Hindlimb muscle (tissue), 1 donor: ENCODE data around the gene NEDD4L. TPM values are rescaled to one million over a fixed set of nuclear protein-coding genes. Genes with fewer than 3 reads are reported as not detected.

Source experiments
- DNase-seq: peaks from one replicate; pipeline ENCODE4 v3.0.0-alpha.2; 2013
- polyA plus RNA-seq: library from polyadenylated mRNA; unstranded; fragments of 120-200 nt; gene quantifications from one replicate; pipeline ENCODE4 v1.2.1, GENCODE V29; 2013; ENCODE audit not compliant: insufficient read length

Gene NEDD4L
- polyA plus RNA-seq, 1 donor = 45.4 TPM

DNA sequence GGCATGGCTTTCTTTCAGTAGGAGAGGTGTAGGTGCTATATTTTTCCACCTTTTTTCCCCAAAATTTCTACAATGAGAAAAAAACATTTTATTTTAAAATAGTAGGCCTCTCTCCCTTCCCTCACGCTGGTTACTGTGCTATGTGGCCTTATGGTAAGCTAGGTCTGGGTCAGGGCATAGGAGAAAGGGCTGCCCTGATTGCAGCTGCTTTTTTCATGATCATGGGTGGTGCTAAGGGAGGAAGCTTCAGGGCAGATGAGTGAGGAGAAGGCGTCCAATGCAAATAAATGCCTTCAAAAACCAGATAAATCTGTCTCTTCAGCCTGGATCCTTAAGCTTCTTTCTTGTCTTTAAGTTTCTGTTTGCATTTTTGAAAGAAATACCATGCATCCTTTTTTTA, 338.4 kb downstream of the NEDD4L start:
- DNase-seq = no peak

DNA sequence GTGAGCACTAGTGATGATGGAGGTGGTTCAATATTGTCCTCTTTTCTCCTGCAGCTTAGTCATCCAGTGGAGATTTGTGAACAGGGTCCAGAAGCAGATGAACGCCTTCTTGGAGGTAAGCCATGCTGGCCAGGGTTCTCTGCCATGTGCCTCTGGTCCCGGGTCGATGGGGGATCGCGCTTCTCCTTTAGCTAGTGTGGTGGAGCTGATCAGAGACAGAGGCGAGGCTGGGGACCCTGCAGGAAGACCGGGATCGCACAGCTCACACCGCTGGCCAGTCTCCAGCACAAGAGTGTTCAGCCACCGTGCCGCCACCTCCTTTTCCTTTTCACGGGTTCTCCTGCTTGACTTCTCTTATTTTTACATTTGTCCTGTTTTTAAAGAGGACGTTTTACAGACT, 341.4 kb downstream of the NEDD4L start:
- no peak for DNase-seq

DNA sequence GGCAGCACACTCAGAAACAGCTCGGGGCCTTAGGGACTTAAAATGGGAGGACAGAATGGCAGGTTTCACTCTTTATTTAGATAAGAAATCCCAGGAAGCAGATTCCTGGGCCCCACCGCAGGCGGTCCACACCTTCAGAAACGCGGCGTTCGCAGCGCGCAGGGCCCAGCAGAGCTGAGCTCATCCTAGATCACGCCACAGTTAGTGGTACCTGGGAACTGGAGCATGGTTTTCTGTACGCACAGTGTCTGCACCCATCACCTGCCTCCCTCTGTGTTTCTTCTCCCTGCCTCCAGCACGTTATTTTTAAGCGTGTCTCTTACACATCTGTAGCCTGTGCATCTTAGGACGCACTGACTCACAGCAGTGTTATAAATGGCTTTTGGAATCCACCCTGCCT, 342.8 kb downstream of the NEDD4L start:
- DNase-seq = no peak

DNA sequence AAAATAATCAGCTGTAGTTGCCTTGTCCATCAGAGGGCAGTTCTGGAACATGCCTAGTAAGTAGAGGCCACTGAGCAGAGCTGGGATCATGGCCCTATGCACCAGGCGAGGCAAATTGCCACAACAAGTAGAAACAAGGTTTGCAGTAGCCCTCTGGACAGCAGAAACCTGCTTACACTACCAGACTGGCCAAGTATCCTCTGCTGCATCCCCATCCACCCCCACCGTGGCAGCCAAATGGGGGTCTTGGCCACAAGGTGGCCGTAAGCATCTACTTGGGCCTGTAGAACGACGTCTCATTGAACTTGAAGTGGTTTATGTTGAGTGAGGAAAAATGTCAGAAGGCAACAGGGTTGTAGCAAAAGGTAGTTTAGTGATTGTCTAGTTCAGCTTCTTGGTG, 343.7 kb downstream of the NEDD4L start:
- no peak for DNase-seq

DNA sequence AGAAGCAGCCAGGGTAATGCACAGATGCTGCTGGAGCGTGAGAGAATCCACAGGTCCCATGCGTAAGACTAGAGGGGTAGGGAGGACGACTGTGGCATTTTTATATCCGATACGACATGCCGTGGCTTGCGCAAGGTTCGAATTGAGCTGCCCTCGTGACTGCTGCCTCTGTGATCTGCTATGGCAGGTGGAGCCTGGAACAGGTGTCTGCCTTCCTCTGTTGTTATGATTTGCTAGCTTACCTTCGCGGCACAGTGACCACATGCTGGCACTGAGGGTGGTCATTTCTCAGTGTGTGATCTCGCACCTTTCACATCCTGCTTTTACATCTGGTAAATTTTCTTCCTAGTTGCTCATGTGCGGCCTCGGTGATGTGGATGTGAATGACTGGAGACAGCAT, 344.7 kb downstream of the NEDD4L start:
- DNase-seq = no peak

GRCh38 chr18:58389745-58390144, 345.7 kb downstream of the NEDD4L start:
- DNase-seq = no peak

DNA sequence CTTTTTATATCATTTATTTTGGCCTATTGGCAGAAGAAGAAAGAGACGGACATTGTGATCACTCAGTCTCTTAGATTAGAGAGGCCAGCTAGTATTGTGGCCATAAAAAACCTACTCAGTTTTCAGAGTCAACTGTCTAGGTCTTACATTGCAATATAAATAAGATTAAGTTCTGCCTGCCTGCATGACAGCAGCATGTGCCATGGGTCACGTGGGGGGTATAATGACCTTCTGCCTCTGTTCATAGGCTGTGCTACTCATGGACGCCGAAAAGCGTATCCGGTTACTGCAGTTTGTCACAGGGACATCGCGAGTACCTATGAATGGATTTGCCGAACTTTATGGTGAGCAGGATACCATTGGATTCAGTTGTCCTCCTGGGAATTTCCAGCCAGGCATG, 346.4 kb downstream of the NEDD4L start:
- DNase-seq = peak; percentile 25

- DNase-seq = peak; percentile 59
Observed at GRCh38 chr18:58391231-58391825, 347.3 kb downstream of the NEDD4L start.

GRCh38 chr18:58391932-58392323, 347.9 kb downstream of the NEDD4L start:
- DNase-seq = no peak

- peak; percentile 85 for DNase-seq
Observed at GRCh38 chr18:58392324-58393000, 348.4 kb downstream of the NEDD4L start.

- no peak for DNase-seq
Observed at GRCh38 chr18:58393295-58393694, 349.3 kb downstream of the NEDD4L start.

DNA sequence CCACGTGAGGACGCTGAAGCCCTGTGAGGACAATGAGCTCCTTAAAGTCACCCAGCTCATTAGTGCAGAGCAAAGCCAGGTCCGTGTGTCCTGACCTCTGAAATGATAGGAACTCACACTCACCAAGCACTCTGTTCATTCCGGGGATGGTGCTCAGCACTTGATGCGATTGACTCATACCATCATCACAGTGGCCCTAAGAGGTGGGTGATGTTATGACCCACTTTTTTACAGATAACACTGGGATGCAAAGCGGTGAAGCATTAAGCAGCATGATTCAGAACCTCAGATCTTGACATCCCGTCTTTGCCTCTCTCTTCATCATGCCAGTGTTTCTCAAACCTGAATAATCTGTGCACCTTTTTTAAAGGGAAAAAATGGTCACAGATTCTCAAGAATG, 350.0 kb downstream of the NEDD4L start:
- no peak for DNase-seq

DNA sequence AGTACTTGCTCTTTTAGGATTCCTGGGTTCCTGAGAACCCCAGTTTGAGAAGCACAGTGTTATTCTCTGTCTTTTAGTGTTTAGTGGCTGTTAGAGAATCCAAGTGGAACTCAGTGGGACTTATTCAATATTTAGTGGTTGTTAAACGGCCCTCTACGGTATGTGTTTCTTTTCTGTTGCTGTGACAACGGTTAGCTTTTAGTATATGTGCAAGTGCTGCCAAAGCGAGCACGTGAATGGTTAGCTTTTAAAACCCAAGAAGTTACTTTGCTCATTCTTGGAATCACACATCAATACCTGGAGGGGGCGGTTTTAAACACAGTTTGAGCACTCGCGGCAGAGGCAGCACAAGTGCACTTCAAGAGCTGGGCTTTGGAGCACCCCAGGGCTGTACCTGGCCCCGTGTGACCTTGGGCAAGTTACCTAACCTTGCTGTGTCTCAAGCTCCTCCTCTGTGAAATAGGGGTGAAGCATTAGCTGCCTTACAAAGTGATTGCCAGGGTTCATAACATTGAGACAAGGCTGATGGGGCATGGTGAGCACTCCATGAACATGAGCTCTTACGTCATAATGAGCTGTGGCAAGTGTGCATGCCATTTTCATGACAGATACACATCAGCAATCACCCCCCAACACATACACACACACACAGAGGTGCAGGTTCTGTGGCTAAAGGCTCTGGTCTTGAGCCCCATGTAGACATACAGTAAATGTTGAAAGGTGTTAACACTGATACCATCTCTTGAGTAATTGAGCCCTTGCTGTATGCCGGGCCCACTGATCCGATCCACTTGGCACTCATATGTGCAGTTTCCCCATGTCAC, 350.8 kb downstream of the NEDD4L start:
- DNase-seq = no peak

- DNase-seq = no peak
Observed at GRCh38 chr18:58396144-58396543, 352.1 kb downstream of the NEDD4L start.

DNA sequence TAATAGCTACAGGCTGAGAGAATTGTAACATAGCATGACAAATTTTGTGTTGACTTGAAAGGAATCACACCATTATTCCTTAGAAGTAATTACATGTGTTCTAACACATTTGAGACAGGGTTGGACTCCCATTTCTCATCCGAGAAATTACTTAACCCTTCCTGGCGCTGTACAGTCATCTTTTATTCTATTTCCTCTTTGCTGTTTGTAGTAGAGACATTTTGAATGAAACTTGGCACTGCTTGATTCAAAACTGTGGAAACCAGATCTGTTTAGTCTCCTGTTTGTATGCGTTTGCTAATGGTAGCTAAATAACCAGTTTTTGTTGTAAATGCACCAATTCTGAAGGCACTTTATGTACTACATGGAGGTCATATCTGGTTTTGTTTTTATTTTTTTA, 352.9 kb downstream of the NEDD4L start:
- DNase-seq = no peak

GRCh38 chr18:58397385-58398132, 353.5 kb downstream of the NEDD4L start:
- DNase-seq = no peak

DNA sequence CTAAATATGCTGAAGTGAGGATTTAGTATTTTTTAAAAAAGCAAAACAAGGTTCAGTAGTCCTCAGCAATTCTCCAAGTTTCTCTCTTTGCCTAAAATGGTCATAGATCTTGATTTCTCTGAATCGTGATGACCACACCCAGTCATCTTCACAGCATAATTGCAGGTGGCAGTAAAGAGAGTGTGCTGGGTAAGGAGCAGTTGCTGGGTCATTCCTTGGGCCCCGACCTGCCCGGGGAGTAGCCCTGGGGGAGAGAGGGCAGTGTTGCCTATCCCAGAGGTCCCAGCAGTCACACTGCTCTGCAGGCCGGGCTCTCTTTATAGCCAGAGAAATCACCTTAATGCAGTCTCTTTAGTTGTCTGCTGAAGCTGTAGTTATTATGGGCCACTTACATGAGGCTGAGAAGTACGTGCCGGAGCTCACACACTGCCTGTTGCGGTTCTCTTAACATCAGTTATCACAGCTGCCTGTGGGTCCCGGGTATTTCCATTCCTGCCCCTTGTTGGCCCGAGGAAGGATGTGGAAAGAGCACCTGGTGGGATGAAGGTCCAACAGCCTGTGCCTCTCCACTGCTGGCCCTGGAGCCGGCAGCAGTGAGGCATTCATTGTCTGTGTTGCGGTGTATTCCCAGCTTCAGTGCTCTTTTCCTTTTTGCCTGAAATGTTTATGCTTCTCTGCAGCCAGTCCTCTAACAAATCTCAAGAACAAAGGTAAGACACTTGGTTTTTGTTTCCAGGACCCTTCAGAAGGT, 354.8 kb downstream of the NEDD4L start:
- no peak for DNase-seq

DNA sequence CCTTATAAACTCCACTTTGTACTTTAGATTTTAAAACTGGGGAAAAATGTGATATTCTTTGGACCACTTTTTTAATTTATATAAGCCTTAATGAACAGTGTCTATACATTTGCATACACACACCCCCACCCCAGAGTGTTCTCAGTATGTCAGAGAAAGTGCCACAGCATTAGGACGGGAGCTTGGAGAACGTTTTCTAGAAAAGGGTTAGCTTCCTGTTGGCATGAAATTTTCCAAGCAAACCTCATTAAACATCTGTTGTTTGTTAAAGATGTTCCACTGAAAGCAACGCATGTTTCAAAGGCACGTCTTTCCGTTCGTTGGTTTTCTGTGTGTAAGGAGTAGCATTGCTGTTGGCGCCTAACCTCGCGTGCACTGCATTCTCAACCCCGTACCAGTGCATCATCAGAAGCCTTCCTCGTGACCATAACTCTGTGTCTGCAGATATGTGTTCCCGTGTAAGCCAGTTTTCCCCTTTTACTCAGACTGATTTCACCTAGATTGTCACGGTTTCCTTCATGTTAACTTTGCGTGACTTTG, 356.4 kb downstream of the NEDD4L start:
- no peak for DNase-seq

GRCh38 chr18:58401191-58401590, 357.2 kb downstream of the NEDD4L start:
- DNase-seq = no peak

- DNase-seq = no peak
Observed at GRCh38 chr18:58402247-58402646, 358.2 kb downstream of the NEDD4L start.

- DNase-seq = no peak
Observed at GRCh38 chr18:58402951-58403702, 359.1 kb downstream of the NEDD4L start.
